ENCODE measurements around the gene A2M. TPM values are rescaled to one million over a fixed set of nuclear protein-coding genes. Genes with fewer than 3 reads are reported as not detected.
"Not testable (repeated sequence)": the region's sequence is repeated elsewhere in the genome, so short reads cannot be mapped to it uniquely, and the experiment has no call there.

A2M gene
- total RNA-seq: under 0.01 TPM

GRCh38 chr12:9115731-9116559, at the start of gene A2M:
Gene A2M (minus strand): TSS chr12:9115919. CDS start chr12:9115849, 70 bp downstream.
- DNase-seq (ENCODE audit: low read depth in 2 of 3, low spot score in 2 of 3): no peak

- DNase-seq (ENCODE audit: low read depth in 2 of 3, low spot score in 2 of 3): no peak
Measured at GRCh38 chr12:9163392-9163791, 47.7 kb upstream of the A2M start.

GRCh38 chr12:9156119-9156518, 40.4 kb upstream of the A2M start:
- no peak for DNase-seq (ENCODE audit: low read depth in 2 of 3, low spot score in 2 of 3)

- no peak for DNase-seq (ENCODE audit: low read depth in 2 of 3, low spot score in 2 of 3)
Measured at GRCh38 chr12:9149372-9149771, 33.7 kb upstream of the A2M start.

GRCh38 chr12:9148926-9149325, 33.2 kb upstream of the A2M start:
- no peak for DNase-seq (ENCODE audit: low read depth in 2 of 3, low spot score in 2 of 3)

GRCh38 chr12:9147461-9147860, 31.7 kb upstream of the A2M start:
- DNase-seq (ENCODE audit: low read depth in 2 of 3, low spot score in 2 of 3): no peak

- DNase-seq (ENCODE audit: low read depth in 2 of 3, low spot score in 2 of 3): no peak
Measured at GRCh38 chr12:9144730-9145106, 29.0 kb upstream of the A2M start.

GRCh38 chr12:9143929-9144729, 28.4 kb upstream of the A2M start:
- no peak for DNase-seq (ENCODE audit: low read depth in 2 of 3, low spot score in 2 of 3)

- DNase-seq (ENCODE audit: low read depth in 2 of 3, low spot score in 2 of 3): no peak
Measured at GRCh38 chr12:9143137-9143536, 27.4 kb upstream of the A2M start.

GRCh38 chr12:9139588-9140290, 24.0 kb upstream of the A2M start:
- DNase-seq (ENCODE audit: low read depth in 2 of 3, low spot score in 2 of 3): not testable (repeated sequence)

- DNase-seq (ENCODE audit: low read depth in 2 of 3, low spot score in 2 of 3): no peak
Measured at GRCh38 chr12:9135903-9136310, 20.2 kb upstream of the A2M start.

- no peak for DNase-seq (ENCODE audit: low read depth in 2 of 3, low spot score in 2 of 3)
Measured at GRCh38 chr12:9134981-9135628, 19.4 kb upstream of the A2M start.

GRCh38 chr12:9133216-9133916, 17.6 kb upstream of the A2M start:
- DNase-seq (ENCODE audit: low read depth in 2 of 3, low spot score in 2 of 3): no peak

- DNase-seq (ENCODE audit: low read depth in 2 of 3, low spot score in 2 of 3): no peak
Measured at GRCh38 chr12:9132008-9132535, 16.4 kb upstream of the A2M start.

- no peak for DNase-seq (ENCODE audit: low read depth in 2 of 3, low spot score in 2 of 3)
Measured at GRCh38 chr12:9130244-9130643, 14.5 kb upstream of the A2M start.

GRCh38 chr12:9127936-9128663, 12.4 kb upstream of the A2M start:
- DNase-seq (ENCODE audit: low read depth in 2 of 3, low spot score in 2 of 3): no peak

GRCh38 chr12:9127484-9127883, 11.8 kb upstream of the A2M start:
- DNase-seq (ENCODE audit: low read depth in 2 of 3, low spot score in 2 of 3): no peak

- DNase-seq (ENCODE audit: low read depth in 2 of 3, low spot score in 2 of 3): no peak
Measured at GRCh38 chr12:9124383-9125031, 8.8 kb upstream of the A2M start.

All from hematopoietic multipotent progenitor cell (in vitro differentiated cells).